HepG2 (cell line): ENCODE data around the gene SLC13A3. TPM values are rescaled to one million over a fixed set of nuclear protein-coding genes. Genes with fewer than 3 reads are reported as not detected.
A peak's percentile ranks its signal among the peaks of the same experiment; 100 is the strongest.

ENCODE experiments used
- AHR ChIP-seq: IDR thresholded peaks from 2 replicates; pipeline ENCODE4 v1.6.1; 2018; ENCODE audit warnings: missing genetic modification reagents, missing compliant biosample characterization
- CCDC6 ChIP-seq: sonication (generic); formaldehyde crosslinking; IDR thresholded peaks from 2 replicates; pipeline ENCODE4 v1.8.1; 2022; ENCODE audit warnings: mild to moderate bottlenecking, missing genetic modification reagents, moderate library complexity
- DZIP1 ChIP-seq: sonication (generic); formaldehyde crosslinking; IDR thresholded peaks from 2 replicates; pipeline ENCODE4 v1.5.0; 2020; ENCODE audit warnings: mild to moderate bottlenecking, missing genetic modification reagents
- HNF4A ChIP-seq: sonication (generic); formaldehyde crosslinking; IDR thresholded peaks from 2 replicates; pipeline ENCODE4 v1.4.0; 2020; ENCODE audit warnings: missing genetic modification reagents
- IKZF5 ChIP-seq: IDR thresholded peaks from 2 replicates; pipeline ENCODE4 v1.6.1; 2018; ENCODE audit warnings: missing genetic modification reagents, mild to moderate bottlenecking, missing compliant biosample characterization
- MATR3 ChIP-seq: sonication (generic); formaldehyde crosslinking; IDR thresholded peaks from 2 replicates; pipeline ENCODE4 v1.4.0; 2020; ENCODE audit warnings: missing genetic modification reagents
- SMARCE1 ChIP-seq: fragments of 450-650 bp; IDR thresholded peaks from 2 replicates; pipeline ENCODE4 v1.6.1; 2017; ENCODE audit warnings: borderline replicate concordance
- ZBTB7B ChIP-seq: sonication (generic); formaldehyde crosslinking; IDR thresholded peaks from 2 replicates; pipeline ENCODE4 v1.4.0; 2020; ENCODE audit warnings: missing genetic modification reagents
- ZBTB8A ChIP-seq: sonication (generic); formaldehyde crosslinking; IDR thresholded peaks from 2 replicates; pipeline ENCODE4 v1.4.0; 2020; ENCODE audit warnings: mild to moderate bottlenecking, low read depth, missing genetic modification reagents, borderline replicate concordance
- ZMYM3 ChIP-seq: sonication (generic); formaldehyde crosslinking; IDR thresholded peaks from 2 replicates; pipeline ENCODE4 v1.5.1; 2020; ENCODE audit warnings: mild to moderate bottlenecking, missing genetic modification reagents
- ZNF124 ChIP-seq: sonication (generic); formaldehyde crosslinking; IDR thresholded peaks from 2 replicates; pipeline ENCODE4 v1.4.0; 2020; ENCODE audit warnings: missing genetic modification reagents
- ZNF282 ChIP-seq: fragments of 450-650 bp; IDR thresholded peaks from 2 replicates; pipeline ENCODE4 v1.6.1; 2018; ENCODE audit not compliant: partially characterized antibody
- ZNF317 ChIP-seq: sonication (generic); formaldehyde crosslinking; IDR thresholded peaks from 2 replicates; pipeline ENCODE4 v1.5.0; 2020; ENCODE audit warnings: mild to moderate bottlenecking, missing genetic modification reagents
- ZNF619 ChIP-seq: sonication (generic); formaldehyde crosslinking; IDR thresholded peaks from 2 replicates; pipeline ENCODE4 v1.4.0; 2020; ENCODE audit warnings: mild to moderate bottlenecking, missing genetic modification reagents
- ZNF670 ChIP-seq: sonication (generic); formaldehyde crosslinking; IDR thresholded peaks from 2 replicates; pipeline ENCODE4 v1.8.0; 2022; ENCODE audit warnings: mild to moderate bottlenecking, missing genetic modification reagents, borderline replicate concordance
- ZNF746 ChIP-seq: sonication (generic); formaldehyde crosslinking; IDR thresholded peaks from 2 replicates; pipeline ENCODE4 v1.8.0; 2022; ENCODE audit warnings: mild to moderate bottlenecking, missing genetic modification reagents
- ZSCAN21 ChIP-seq: sonication (generic); formaldehyde crosslinking; IDR thresholded peaks from 2 replicates; pipeline ENCODE4 v1.8.0; 2022; ENCODE audit warnings: mild to moderate bottlenecking, missing genetic modification reagents, moderate library complexity, borderline replicate concordance
- ZSCAN22 ChIP-seq: sonication (generic); formaldehyde crosslinking; IDR thresholded peaks from 2 replicates; pipeline ENCODE4 v1.4.0; 2020; ENCODE audit warnings: mild to moderate bottlenecking, missing genetic modification reagents
- ZZZ3 ChIP-seq: sonication (generic); formaldehyde crosslinking; IDR thresholded peaks from 2 replicates; pipeline ENCODE4 v1.4.0; 2020; ENCODE audit warnings: missing genetic modification reagents, mild to moderate bottlenecking, borderline replicate concordance
- polyA plus RNA-seq, 8 experiments: library from polyadenylated mRNA; depleted of rRNA in 3 of 8; stranded (reverse) in 7 of 8; unstranded in 1 of 8; fragments of >200 nt; fragmentation: Illumina TruSeq in 4 of 8; extraction: Trizol in 4 of 8; gene quantifications; 2 replicates each; pipeline versions ENCODE4 v1.2.1 to v1.2.3, GENCODE V29; 2011 to 2016; ENCODE audit warnings: low read depth in 4 of 8, missing spikeins in 1 of 8, mixed read lengths in 1 of 8; ENCODE audit not compliant: insufficient read depth in 1 of 8
- total RNA-seq, 5 experiments: library from RNA; depleted of rRNA; stranded (reverse); fragments of >200 nt; fragmentation: Illumina TruSeq; extraction: Trizol; gene quantifications; 2 replicates each; pipeline ENCODE4 v1.2.3, GENCODE V29; 2016; ENCODE audit warnings: low read depth in 1 of 5
- TF ChIP-seq, protein P1 (sequence below): IDR thresholded peaks from 2 replicates; pipeline ENCODE4 v1.6.1; 2016; ENCODE audit warnings: control low read depth
- TF ChIP-seq, protein P2 (sequence below), 2 experiments: IDR thresholded peaks; 2 replicates each; pipeline ENCODE4 v1.6.1; 2011 to 2012; ENCODE audit warnings: low read length in 2 of 2, borderline replicate concordance in 1 of 2, low read depth in 1 of 2, mild to moderate bottlenecking in 1 of 2, moderate library complexity in 1 of 2

Gene SLC13A3
- total and polyA plus RNA-seq, 2 of the 13 experiments (the other 11 are each of a cell fraction or from before 2014, with no cell fraction given): 66.5 to 76.0 TPM

GRCh38 chr20:46638134-46638897, 12.9 kb downstream of the SLC13A3 start (continued):
- TF ChIP-seq, protein P1, sequence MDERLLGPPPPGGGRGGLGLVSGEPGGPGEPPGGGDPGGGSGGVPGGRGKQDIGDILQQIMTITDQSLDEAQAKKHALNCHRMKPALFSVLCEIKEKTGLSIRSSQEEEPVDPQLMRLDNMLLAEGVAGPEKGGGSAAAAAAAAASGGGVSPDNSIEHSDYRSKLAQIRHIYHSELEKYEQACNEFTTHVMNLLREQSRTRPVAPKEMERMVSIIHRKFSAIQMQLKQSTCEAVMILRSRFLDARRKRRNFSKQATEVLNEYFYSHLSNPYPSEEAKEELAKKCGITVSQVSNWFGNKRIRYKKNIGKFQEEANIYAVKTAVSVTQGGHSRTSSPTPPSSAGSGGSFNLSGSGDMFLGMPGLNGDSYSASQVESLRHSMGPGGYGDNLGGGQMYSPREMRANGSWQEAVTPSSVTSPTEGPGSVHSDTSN (CRISPR knock-in tag): 0 out of 2 replicates have a peak, but pooled peaks have one; percentile 8
- TF ChIP-seq ZNF317 (0 out of 2 replicates have a peak, but pooled peaks have one; percentile 31), ZZZ3 (CRISPR knock-in tag) (peak; percentile 58; the same call in 1 of the 2 replicates), ZNF746 (peak; percentile 60; the same call in 1 of the 2 replicates), CCDC6 (CRISPR knock-in tag) (peak; percentile 32; the same call in 1 of the 2 replicates), ZMYM3 (CRISPR knock-in tag) (peak; percentile 99), SMARCE1 (no peak), DZIP1 (CRISPR knock-in tag) (peak; percentile 92; the same call in 1 of the 2 replicates), ZBTB7B (peak; percentile 83; the same call in 1 of the 2 replicates), ZNF124 (peak; percentile 48), ZSCAN21 (CRISPR knock-in tag) (peak; percentile 67; the same call in 1 of the 2 replicates), ZNF282 (no peak), HNF4A (CRISPR knock-in tag) (peak; percentile 58; the same call in 1 of the 2 replicates), ZBTB8A (CRISPR knock-in tag) (no peak), AHR (CRISPR knock-in tag) (no peak), ZSCAN22 (CRISPR knock-in tag) (no peak), IKZF5 (CRISPR knock-in tag) (peak; percentile 42; the same call in 1 of the 2 replicates), ZNF670 (0 out of 2 replicates have a peak, but pooled peaks have one; percentile 23), ZNF619 (CRISPR knock-in tag) (no peak), MATR3 (CRISPR knock-in tag) (no peak)
- TF ChIP-seq, protein P2, sequence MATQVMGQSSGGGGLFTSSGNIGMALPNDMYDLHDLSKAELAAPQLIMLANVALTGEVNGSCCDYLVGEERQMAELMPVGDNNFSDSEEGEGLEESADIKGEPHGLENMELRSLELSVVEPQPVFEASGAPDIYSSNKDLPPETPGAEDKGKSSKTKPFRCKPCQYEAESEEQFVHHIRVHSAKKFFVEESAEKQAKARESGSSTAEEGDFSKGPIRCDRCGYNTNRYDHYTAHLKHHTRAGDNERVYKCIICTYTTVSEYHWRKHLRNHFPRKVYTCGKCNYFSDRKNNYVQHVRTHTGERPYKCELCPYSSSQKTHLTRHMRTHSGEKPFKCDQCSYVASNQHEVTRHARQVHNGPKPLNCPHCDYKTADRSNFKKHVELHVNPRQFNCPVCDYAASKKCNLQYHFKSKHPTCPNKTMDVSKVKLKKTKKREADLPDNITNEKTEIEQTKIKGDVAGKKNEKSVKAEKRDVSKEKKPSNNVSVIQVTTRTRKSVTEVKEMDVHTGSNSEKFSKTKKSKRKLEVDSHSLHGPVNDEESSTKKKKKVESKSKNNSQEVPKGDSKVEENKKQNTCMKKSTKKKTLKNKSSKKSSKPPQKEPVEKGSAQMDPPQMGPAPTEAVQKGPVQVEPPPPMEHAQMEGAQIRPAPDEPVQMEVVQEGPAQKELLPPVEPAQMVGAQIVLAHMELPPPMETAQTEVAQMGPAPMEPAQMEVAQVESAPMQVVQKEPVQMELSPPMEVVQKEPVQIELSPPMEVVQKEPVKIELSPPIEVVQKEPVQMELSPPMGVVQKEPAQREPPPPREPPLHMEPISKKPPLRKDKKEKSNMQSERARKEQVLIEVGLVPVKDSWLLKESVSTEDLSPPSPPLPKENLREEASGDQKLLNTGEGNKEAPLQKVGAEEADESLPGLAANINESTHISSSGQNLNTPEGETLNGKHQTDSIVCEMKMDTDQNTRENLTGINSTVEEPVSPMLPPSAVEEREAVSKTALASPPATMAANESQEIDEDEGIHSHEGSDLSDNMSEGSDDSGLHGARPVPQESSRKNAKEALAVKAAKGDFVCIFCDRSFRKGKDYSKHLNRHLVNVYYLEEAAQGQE (IDR thresholded peaks at IDR 0.05; ENCODE audit: borderline replicate concordance in 1 of 2, low read depth in 1 of 2, low read length in 2 of 2): no peak
